8988T (cell line): ENCODE measurements around the gene RBSN.

Experiments used
- DNase-seq: peaks from one replicate; pipeline ENCODE4 v3.0.0; 2011

RBSN gene

GRCh38 chr3:15056676-15057404, 42.1 kb downstream of the RBSN start:
- no peak for DNase-seq

- no peak for DNase-seq
Observed at GRCh38 chr3:15055019-15055557, 43.9 kb downstream of the RBSN start.

GRCh38 chr3:15053541-15053940, 45.4 kb downstream of the RBSN start:
- no peak for DNase-seq

- DNase-seq = no peak
Observed at GRCh38 chr3:15052335-15053242, 46.4 kb downstream of the RBSN start.

GRCh38 chr3:15051531-15051930, 47.4 kb downstream of the RBSN start:
- peak; percentile 81 for DNase-seq

GRCh38 chr3:15050405-15051092, 48.4 kb downstream of the RBSN start:
- DNase-seq = no peak

- no peak for DNase-seq
Observed at GRCh38 chr3:15049584-15049983, 49.4 kb downstream of the RBSN start.

GRCh38 chr3:15045667-15046066, 53.3 kb downstream of the RBSN start:
- no peak for DNase-seq

GRCh38 chr3:15044326-15044725, 54.6 kb downstream of the RBSN start:
- no peak for DNase-seq

GRCh38 chr3:15043408-15044171, 55.4 kb downstream of the RBSN start:
- DNase-seq = no peak

GRCh38 chr3:15042936-15043335, 56.0 kb downstream of the RBSN start:
- DNase-seq = no peak

- DNase-seq = no peak
Observed at GRCh38 chr3:15041950-15042349, 57.0 kb downstream of the RBSN start.

GRCh38 chr3:15040844-15041243, 58.1 kb downstream of the RBSN start:
- DNase-seq = no peak

GRCh38 chr3:15038306-15038705, 60.6 kb downstream of the RBSN start:
- DNase-seq = no peak

GRCh38 chr3:15033103-15033502, 65.8 kb downstream of the RBSN start:
- no peak for DNase-seq

- DNase-seq = no peak
Observed at GRCh38 chr3:15032650-15033049, 66.3 kb downstream of the RBSN start.

- no peak for DNase-seq
Observed at GRCh38 chr3:15029625-15030024, 69.3 kb downstream of the RBSN start.

- DNase-seq = no peak
Observed at GRCh38 chr3:15023719-15024118, 75.2 kb downstream of the RBSN start.

- no peak for DNase-seq
Observed at GRCh38 chr3:15023249-15023648, 75.7 kb downstream of the RBSN start.
